IMR-90 (cell line): ENCODE measurements around the gene CYFIP2. TPM values are rescaled to one million over a fixed set of nuclear protein-coding genes. Genes with fewer than 3 reads are reported as not detected.

Experiments
- ATAC-seq: fragments of 200-7000 bp; cut with Tn5 transposase; 2 replicates; pipeline ENCODE4 v1.9.1; 2020; ENCODE audit warnings: low read depth, mild to moderate bottlenecking, moderate library complexity
- BruUV-seq: library from RNA; stranded (reverse); fragments of 400-500 nt; replicated peaks from 2 replicates; lab custom pipeline; 2021; lab: Mats Ljungman, UMichigan
- CTCF ChIA-PET: fragments of 300-600 bp; formaldehyde crosslinking; extraction: SDS; loops from one replicate; lab custom pipeline; 2021; ENCODE audit warnings: antibody characterized with exemption; lab: Yijun Ruan, JAX
- POLR2A ChIA-PET: fragments of 300-600 bp; sonication (Branson Sonifier 250); formaldehyde crosslinking; loops from one replicate; lab custom pipeline; 2022; ENCODE audit warnings: antibody characterized with exemption; ENCODE audit not compliant: unreplicated experiment; lab: Charles Lee
- DNase-seq: peaks from one replicate; pipeline ENCODE4 v3.0.0; 2013
- H2AFZ ChIP-seq: replicated peaks from 2 replicates; pipeline ENCODE3; 2013; ENCODE audit warnings: low read length, mild to moderate bottlenecking; ENCODE audit not compliant: poor library complexity
- H2AK5ac ChIP-seq: 2 replicates; pipeline ENCODE4 v1.6.1; 2013; ENCODE audit warnings: low read depth, low read length, inconsistent platforms
- H2AK9ac ChIP-seq: replicated peaks from 2 replicates; pipeline ENCODE3; 2013; ENCODE audit warnings: mild to moderate bottlenecking, low read depth, low read length, moderate library complexity; ENCODE audit not compliant: poor library complexity
- H2BK120ac ChIP-seq: 2 replicates; pipeline ENCODE4 v1.6.1; 2013; ENCODE audit warnings: low read depth, low read length, inconsistent platforms
- H2BK15ac ChIP-seq: 3 replicates; pipeline ENCODE4 v1.6.1; 2013; ENCODE audit warnings: low read depth, low read length, inconsistent platforms
- H2BK20ac ChIP-seq: 2 replicates; pipeline ENCODE4 v1.6.1; 2013; ENCODE audit warnings: low read depth, mild to moderate bottlenecking, inconsistent platforms, low read length, moderate library complexity
- H2BK5ac ChIP-seq: 2 replicates; pipeline ENCODE4 v1.6.1; 2013; ENCODE audit warnings: mild to moderate bottlenecking, low read depth, low read length, inconsistent platforms; ENCODE audit not compliant: poor library complexity, severe bottlenecking
- H3K14ac ChIP-seq: replicated peaks from 2 replicates; pipeline ENCODE4 v1.6.1; 2013; ENCODE audit warnings: low read depth, low read length, inconsistent platforms
- H3K18ac ChIP-seq: 2 replicates; pipeline ENCODE4 v1.6.1; 2013; ENCODE audit warnings: low read depth, low read length, control low read depth
- H3K23ac ChIP-seq: 2 replicates; pipeline ENCODE4 v1.6.1; 2013; ENCODE audit warnings: low read depth, low read length, inconsistent platforms
- H3K27ac ChIP-seq: 2 replicates; pipeline ENCODE4 v1.5.1; 2013; ENCODE audit warnings: mild to moderate bottlenecking, control low read depth, low read length; ENCODE audit not compliant: insufficient read depth
- H3K27me3 ChIP-seq: 2 replicates; pipeline ENCODE4 v1.6.1; 2013; ENCODE audit warnings: low read length; ENCODE audit not compliant: control insufficient read depth, insufficient read depth
- H3K36me3 ChIP-seq: 2 replicates; pipeline ENCODE4 v1.6.1; 2013; ENCODE audit warnings: low read length, mixed read lengths; ENCODE audit not compliant: control insufficient read depth, insufficient read depth
- H3K4ac ChIP-seq: 2 replicates; pipeline ENCODE4 v1.6.1; 2013; ENCODE audit warnings: low read depth, low read length, inconsistent platforms
- H3K4me1 ChIP-seq: 2 replicates; pipeline ENCODE4 v1.6.1; 2013; ENCODE audit warnings: low read length, mixed read lengths; ENCODE audit not compliant: control insufficient read depth, insufficient read depth
- H3K4me2 ChIP-seq: 2 replicates; pipeline ENCODE4 v1.6.1; 2013; ENCODE audit warnings: low read depth, mild to moderate bottlenecking, control low read depth, low read length, moderate library complexity
- H3K4me3 ChIP-seq: 2 replicates; pipeline ENCODE4 v1.5.1; 2013; ENCODE audit warnings: low read depth, mild to moderate bottlenecking, control low read depth, low read length, moderate library complexity; ENCODE audit not compliant: insufficient read depth
- H3K56ac ChIP-seq: 2 replicates; pipeline ENCODE4 v1.6.1; 2013; ENCODE audit warnings: low read length, inconsistent platforms; ENCODE audit not compliant: insufficient read depth; ENCODE audit errors: extremely low read depth
- H3K79me1 ChIP-seq, 2 experiments: 2 replicates each; pipeline ENCODE4 v1.6.1; 2013; ENCODE audit warnings: low read length in 2 of 2, inconsistent platforms in 1 of 2, low read depth in 1 of 2
- H3K9ac ChIP-seq: 2 replicates; pipeline ENCODE4 v1.6.1; 2013; ENCODE audit warnings: low read depth, low read length, control low read depth
- H3K9me1 ChIP-seq: 2 replicates; pipeline ENCODE4 v1.6.1; 2013; ENCODE audit warnings: low read length, inconsistent platforms; ENCODE audit not compliant: insufficient read depth
- H3K9me3 ChIP-seq: 2 replicates; pipeline ENCODE4 v1.6.1; 2013; ENCODE audit warnings: low read length; ENCODE audit not compliant: control insufficient read depth, insufficient read depth
- H4K20me1 ChIP-seq: 2 replicates; pipeline ENCODE4 v1.6.1; 2013; ENCODE audit warnings: low read length, inconsistent platforms; ENCODE audit not compliant: insufficient read depth
- H4K5ac ChIP-seq: 2 replicates; pipeline ENCODE4 v1.6.1; 2013; ENCODE audit warnings: mild to moderate bottlenecking, low read depth, low read length, control low read depth
- H4K8ac ChIP-seq, 2 experiments: 2 replicates each; pipeline ENCODE4 v1.6.1; 2013; ENCODE audit warnings: low read depth in 2 of 2, low read length in 2 of 2, control low read depth in 1 of 2, inconsistent platforms in 1 of 2
- H4K91ac ChIP-seq: 2 replicates; pipeline ENCODE4 v1.6.1; 2013; ENCODE audit warnings: low read depth, low read length, inconsistent platforms; ENCODE audit not compliant: insufficient read depth
- BHLHE40 ChIP-seq: fragments of 150-350 bp; IDR thresholded peaks from 2 replicates; pipeline ENCODE4 v1.6.1; 2016; ENCODE audit warnings: mild to moderate bottlenecking, low read depth, low read length
- CEBPB ChIP-seq: IDR thresholded peaks from 2 replicates; pipeline ENCODE4 v1.6.1; 2012; ENCODE audit warnings: low read depth, low read length, improper control_type of control experiment
- ELK1 ChIP-seq: fragments of 150-350 bp; IDR thresholded peaks from 2 replicates; pipeline ENCODE4 v1.6.1; 2016; ENCODE audit warnings: low read depth, mild to moderate bottlenecking, low read length, moderate library complexity, borderline replicate concordance
- FOS ChIP-seq: fragments of 150-350 bp; IDR thresholded peaks from 2 replicates; pipeline ENCODE4 v1.6.1; 2016; ENCODE audit warnings: low read depth, low read length
- MAZ ChIP-seq: IDR thresholded peaks from 2 replicates; pipeline ENCODE4 v1.6.1; 2012; ENCODE audit warnings: low read depth, mild to moderate bottlenecking, low read length, improper control_type of control experiment, moderate library complexity, borderline replicate concordance
- MXI1 ChIP-seq: IDR thresholded peaks from 2 replicates; pipeline ENCODE4 v1.6.1; 2012; ENCODE audit warnings: low read depth, mild to moderate bottlenecking, low read length, moderate library complexity, borderline replicate concordance
- NFE2L2 ChIP-seq: fragments of 150-350 bp; IDR thresholded peaks from 2 replicates; pipeline ENCODE4 v1.6.1; 2016; ENCODE audit warnings: low read depth, mild to moderate bottlenecking, low read length
- RAD21 ChIP-seq: IDR thresholded peaks from 2 replicates; pipeline ENCODE4 v1.6.1; 2012; ENCODE audit warnings: low read length, improper control_type of control experiment
- RFX5 ChIP-seq: IDR thresholded peaks from 2 replicates; pipeline ENCODE4 v1.8.0; 2012; ENCODE audit warnings: low read depth, mild to moderate bottlenecking, low read length, moderate library complexity
- WGBS, 2 experiments: methylation state at CpG; one replicate each; pipeline versions ENCODE4 v1.1.5 to v1.1.7; 2013; ENCODE audit warnings: missing lambda C conversion rate in 2 of 2; ENCODE audit not compliant: insufficient read length in 1 of 2; ENCODE audit errors: extremely low coverage in 2 of 2; 5-methylcytosine and 5-hydroxymethylcytosine counted together
- dilution Hi-C: fragments of 300-500 bp; cut with HindIII; formaldehyde crosslinking; loops from one replicate; pipeline ENCODE4 v1.14.3; 2018; ENCODE audit warnings: low sequenced_read_pairs; ENCODE audit not compliant: unreplicated experiment
- in situ Hi-C: fragments of 300-500 bp; cut with MboI; formaldehyde crosslinking; loops from 3 replicates; pipeline ENCODE4 v1.14.3; 2019; ENCODE audit warnings: low sequenced_read_pairs, inconsistent platforms, mixed read lengths
- intact Hi-C: fragments of 100-400 bp; cut with micrococcal nuclease; formaldehyde crosslinking; loops from 2 replicates; pipeline ENCODE4 v1.10.0; 2022
- polyA plus RNA-seq, 3 experiments: library from polyadenylated mRNA; depleted of rRNA; stranded (reverse); fragments of >200 nt; gene quantifications; 2 replicates each; pipeline ENCODE4 v1.2.3, GENCODE V29; 2012; ENCODE audit warnings: low replicate concordance in 1 of 3
- total RNA-seq: library from RNA; depleted of rRNA; stranded (reverse); fragments of >200 nt; gene quantifications from 2 replicates; pipeline ENCODE4 v1.2.3, GENCODE V29; 2012
- TF ChIP-seq, protein P1 (sequence below): conservative IDR thresholded peaks from 2 replicates; pipeline ENCODE4 v1.5.1; 2012; ENCODE audit warnings: mild to moderate bottlenecking, low read depth, low read length, improper control_type of control experiment

CYFIP2 gene
- total and polyA plus RNA-seq, 2 of the 4 experiments (the other 2 are of a cell fraction) = 6.8 to 13.4 TPM

- ChIA-PET POLR2A (no interaction called here), CTCF (no interaction called here)
- Histone ChIP-seq H3K18ac (no peak overlapping the region), H3K4me3 (no peak overlapping the region), H3K36me3 (no peaks in the 10 kb centered on the region), H3K79me1 (no peaks in the 10 kb centered on the region), H3K4me1 (no peaks in the 10 kb centered on the region), H3K4ac (no peak overlapping the region), H2AFZ (no peak overlapping the region), H4K5ac (no peak overlapping the region), H4K91ac (no peak overlapping the region), H3K9me3 (no peaks in the 10 kb centered on the region), H2BK15ac (no peak overlapping the region), H3K56ac (no peak overlapping the region), H4K8ac (no peak overlapping the region), H3K14ac (no peak overlapping the region), H3K9ac (no peak overlapping the region), H2BK20ac (no peak overlapping the region), H2AK5ac (no peak overlapping the region), H3K23ac (no peak overlapping the region), H3K4me2 (no peak overlapping the region), H2BK5ac (no peak overlapping the region), H3K27me3 (no peaks in the 10 kb centered on the region; the same call in 1 of the 2 replicates), H3K27ac (no peak overlapping the region), H3K9me1 (no peaks in the 10 kb centered on the region), H2BK120ac (no peak overlapping the region), H4K20me1 (no peaks in the 10 kb centered on the region), H2AK9ac (no peak overlapping the region)
- ATAC-seq (no peak), DNase-seq (no peak)
- dilution Hi-C loops (no loop called here), in situ Hi-C loops (no loop called here), intact Hi-C loops (no loop called here)
- TF ChIP-seq RFX5 (no peak), ELK1 (no peak), RAD21 (no peak), FOS (no peak), BHLHE40 (no peak), NFE2L2 (no peak), MAZ (no peak), MXI1 (no peak), CEBPB (no peak)
- TF ChIP-seq, protein P1, sequence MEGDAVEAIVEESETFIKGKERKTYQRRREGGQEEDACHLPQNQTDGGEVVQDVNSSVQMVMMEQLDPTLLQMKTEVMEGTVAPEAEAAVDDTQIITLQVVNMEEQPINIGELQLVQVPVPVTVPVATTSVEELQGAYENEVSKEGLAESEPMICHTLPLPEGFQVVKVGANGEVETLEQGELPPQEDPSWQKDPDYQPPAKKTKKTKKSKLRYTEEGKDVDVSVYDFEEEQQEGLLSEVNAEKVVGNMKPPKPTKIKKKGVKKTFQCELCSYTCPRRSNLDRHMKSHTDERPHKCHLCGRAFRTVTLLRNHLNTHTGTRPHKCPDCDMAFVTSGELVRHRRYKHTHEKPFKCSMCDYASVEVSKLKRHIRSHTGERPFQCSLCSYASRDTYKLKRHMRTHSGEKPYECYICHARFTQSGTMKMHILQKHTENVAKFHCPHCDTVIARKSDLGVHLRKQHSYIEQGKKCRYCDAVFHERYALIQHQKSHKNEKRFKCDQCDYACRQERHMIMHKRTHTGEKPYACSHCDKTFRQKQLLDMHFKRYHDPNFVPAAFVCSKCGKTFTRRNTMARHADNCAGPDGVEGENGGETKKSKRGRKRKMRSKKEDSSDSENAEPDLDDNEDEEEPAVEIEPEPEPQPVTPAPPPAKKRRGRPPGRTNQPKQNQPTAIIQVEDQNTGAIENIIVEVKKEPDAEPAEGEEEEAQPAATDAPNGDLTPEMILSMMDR = no peak
- no TSS peak for BruUV-seq
- WGBS, 2 experiments = 57% methylated on average over 3 of the region's 15 CpGs; no CpG with 5 or more reads in 1 of the 2 experiments
These were observed 81.6 kb downstream of the CYFIP2 start for GRCh38 chr5:157347301-157348048.
